ENCODE results near the gene C14orf180.
A peak's percentile ranks its signal among the peaks of the same experiment; 100 is the strongest.

Gene C14orf180

DNA sequence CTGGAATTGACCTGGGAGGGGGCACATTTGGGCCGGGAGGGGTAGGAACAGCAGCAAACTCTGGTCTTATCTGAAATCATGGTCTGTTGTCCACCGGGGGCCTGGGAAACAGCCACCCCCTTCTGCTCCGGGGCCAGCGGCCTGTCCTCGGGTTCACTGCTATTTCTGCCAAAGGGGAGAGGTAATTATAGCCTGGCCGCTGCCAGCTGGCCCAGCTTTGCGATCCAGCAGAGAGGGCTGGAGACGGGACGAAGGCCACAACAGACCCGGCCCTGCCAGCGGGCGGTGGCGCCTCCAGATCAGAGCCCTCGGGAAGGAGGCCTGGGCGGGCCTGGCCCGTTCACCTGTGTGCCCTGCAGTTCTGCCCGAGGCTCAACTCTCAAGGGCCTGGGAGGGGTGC is at the start of gene C14orf180:
C14orf180 (plus strand) TSS at position 258 of the 400 bp plus-strand sequence. CDS start 6,667 bp downstream, outside the sequence.
- TF ChIP-seq, protein P1, sequence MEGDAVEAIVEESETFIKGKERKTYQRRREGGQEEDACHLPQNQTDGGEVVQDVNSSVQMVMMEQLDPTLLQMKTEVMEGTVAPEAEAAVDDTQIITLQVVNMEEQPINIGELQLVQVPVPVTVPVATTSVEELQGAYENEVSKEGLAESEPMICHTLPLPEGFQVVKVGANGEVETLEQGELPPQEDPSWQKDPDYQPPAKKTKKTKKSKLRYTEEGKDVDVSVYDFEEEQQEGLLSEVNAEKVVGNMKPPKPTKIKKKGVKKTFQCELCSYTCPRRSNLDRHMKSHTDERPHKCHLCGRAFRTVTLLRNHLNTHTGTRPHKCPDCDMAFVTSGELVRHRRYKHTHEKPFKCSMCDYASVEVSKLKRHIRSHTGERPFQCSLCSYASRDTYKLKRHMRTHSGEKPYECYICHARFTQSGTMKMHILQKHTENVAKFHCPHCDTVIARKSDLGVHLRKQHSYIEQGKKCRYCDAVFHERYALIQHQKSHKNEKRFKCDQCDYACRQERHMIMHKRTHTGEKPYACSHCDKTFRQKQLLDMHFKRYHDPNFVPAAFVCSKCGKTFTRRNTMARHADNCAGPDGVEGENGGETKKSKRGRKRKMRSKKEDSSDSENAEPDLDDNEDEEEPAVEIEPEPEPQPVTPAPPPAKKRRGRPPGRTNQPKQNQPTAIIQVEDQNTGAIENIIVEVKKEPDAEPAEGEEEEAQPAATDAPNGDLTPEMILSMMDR (conservative IDR thresholded peaks at IDR 0.05; ENCODE audit: low read depth, low read length): no peak
- no peak for DNase-seq (ENCODE audit: low read depth)
- no peak within 1 kb of the TSS for H3K4me3 ChIP-seq (ENCODE audit: low read depth, low read length)

DNA sequence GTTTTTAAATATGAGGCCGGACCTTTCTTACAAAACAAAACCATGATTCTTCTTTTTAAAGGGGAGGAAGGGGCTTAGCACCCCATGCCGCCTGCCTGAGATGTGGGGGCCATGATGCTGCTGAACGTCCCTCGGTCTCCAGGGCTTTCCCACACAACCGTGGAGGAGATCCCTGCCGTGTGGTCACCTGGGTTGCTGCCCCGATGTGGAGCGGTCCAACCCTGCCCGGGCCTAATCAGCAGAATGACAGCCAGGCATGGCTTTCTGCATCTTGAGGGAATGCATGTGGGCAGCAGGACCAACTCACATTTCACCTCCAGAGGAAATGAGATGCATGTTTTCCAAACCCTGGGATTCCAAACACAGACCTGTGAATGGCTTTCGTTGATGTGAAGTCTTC is 48.9 kb upstream of the C14orf180 start:
- H3K4me3 ChIP-seq (ENCODE audit: low read depth, low read length): no peak overlapping the region
- TF ChIP-seq, protein P1 (conservative IDR thresholded peaks at IDR 0.05; ENCODE audit: low read depth, low read length): no peak
- no peak for DNase-seq (ENCODE audit: low read depth)

DNA sequence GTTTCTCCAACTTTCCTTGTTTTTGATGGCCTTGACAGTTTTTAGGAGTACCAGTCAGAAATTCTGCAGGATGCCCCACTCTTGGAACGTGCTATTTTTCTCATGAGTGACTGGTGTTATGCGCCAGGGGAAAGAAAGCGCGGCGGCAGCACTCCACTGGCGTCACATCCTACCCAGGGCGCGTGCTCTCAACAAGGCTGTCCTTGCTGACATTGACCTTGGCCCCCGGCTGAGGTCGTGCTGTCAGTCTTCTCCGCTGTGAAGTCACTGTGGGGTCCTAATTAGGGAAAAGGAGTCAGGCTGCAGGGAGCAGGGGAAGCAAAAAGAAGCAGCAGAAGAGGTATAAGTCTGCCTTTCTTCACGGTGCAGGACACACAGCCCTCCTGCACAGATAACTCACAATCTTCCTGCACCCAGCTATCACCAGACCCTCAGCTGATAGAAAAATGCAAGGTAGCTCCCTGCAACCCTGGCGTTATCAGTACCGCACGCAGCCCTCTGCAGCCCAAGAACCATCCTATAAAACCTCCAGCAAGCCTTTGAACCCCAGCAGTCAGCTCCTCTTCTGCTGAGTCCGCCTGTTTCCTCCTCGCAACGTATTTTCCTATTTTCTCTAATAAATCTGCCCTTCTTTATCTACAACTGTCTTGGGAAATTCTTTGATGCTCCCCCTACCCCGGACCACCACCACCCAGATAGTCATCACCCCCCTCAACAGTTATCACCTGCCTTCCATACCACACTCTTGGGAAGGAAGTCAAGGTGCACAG is 48.0 kb upstream of the C14orf180 start:
- no peak overlapping the region for H3K4me3 ChIP-seq (ENCODE audit: low read depth, low read length)
- TF ChIP-seq, protein P1 (conservative IDR thresholded peaks at IDR 0.05; ENCODE audit: low read depth, low read length): no peak
- DNase-seq (ENCODE audit: low read depth): no peak

DNA sequence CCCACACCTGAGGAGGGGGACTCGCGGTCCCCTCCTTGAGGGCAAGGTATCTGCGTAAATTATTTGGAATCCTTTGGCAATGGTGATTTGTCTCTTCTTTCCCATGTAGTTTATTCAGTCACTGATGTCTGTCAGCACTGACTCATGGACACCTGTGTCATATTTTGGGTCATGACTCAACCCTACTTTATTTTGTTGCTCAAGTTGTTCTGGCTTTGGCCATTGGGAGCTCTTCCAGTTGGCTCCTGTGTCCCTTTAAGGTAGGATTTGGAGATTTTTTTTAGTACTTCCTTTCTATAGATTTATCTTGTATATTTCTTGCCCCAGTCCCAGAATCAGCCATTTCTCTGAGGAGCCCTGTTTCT is 47.4 kb upstream of the C14orf180 start:
- no peak overlapping the region for H3K4me3 ChIP-seq (ENCODE audit: low read depth, low read length)
- TF ChIP-seq, protein P1 (conservative IDR thresholded peaks at IDR 0.05; ENCODE audit: low read depth, low read length): no peak
- no peak for DNase-seq (ENCODE audit: low read depth)

DNA sequence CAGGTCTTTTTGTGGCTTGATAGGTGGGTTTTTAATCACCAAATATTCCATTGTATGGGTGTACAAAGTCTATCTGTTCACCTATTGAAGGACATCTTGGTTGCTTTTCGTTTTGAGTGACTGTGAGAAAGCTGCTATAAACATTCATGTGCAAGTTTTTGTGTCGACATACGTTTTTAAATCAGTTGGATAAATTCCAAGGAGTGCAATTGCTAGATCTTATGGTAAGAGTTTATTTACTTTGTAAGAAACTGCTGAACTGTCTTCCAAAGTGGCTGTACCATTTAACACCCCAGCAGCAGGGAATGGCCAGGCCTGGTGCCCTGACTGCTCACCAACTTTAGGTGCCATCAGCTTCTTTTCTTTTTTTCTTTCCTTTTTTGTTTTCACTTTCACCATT is 45.5 kb upstream of the C14orf180 start:
- TF ChIP-seq, protein P1 (conservative IDR thresholded peaks at IDR 0.05; ENCODE audit: low read depth, low read length): no peak
- DNase-seq (ENCODE audit: low read depth): no peak

DNA sequence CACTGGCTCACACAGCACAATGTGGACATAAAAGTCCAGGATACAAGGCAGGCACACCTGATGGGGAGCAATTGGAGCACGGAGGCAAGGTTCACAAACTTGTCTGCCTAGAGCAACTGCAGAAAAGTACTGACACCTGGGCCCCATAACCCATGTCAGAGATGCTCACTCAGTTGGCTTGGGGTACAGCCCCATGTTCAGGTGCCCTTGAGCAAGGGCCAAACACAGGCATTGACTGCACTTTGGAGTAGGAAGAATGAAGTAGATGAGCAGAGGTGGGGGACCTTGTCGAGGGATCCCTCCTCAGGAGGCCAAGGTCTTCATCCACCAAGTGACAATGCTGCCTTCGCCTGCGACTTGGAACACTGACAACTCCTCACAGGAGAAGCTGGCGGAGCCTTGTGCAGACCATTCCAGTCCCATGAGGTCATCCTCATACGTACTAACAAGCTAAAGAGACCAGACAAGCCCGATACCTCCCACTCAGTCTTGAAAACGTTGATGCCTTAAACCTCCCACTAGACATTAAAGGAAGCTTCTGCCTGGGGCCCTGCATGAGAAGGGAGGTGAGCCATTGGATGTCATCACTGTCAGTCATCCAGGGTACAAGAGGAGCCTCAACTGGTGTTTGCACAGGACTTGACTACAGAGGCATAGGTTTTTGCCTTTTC is 42.5 kb upstream of the C14orf180 start:
- TF ChIP-seq, protein P1 (conservative IDR thresholded peaks at IDR 0.05; ENCODE audit: low read depth, low read length): no peak
- DNase-seq (ENCODE audit: low read depth): peak; percentile 73
- H3K4me3 ChIP-seq (ENCODE audit: low read depth, low read length): no peak overlapping the region

More for the DNA sequence above, 45.5 kb upstream of the C14orf180 start:
- H3K4me3 ChIP-seq (ENCODE audit: low read depth, low read length): no peak overlapping the region
